Measurements from ENCODE around the gene SNX5. TPM values are rescaled to one million over a fixed set of nuclear protein-coding genes. Genes with fewer than 3 reads are reported as not detected.

The SNX5 gene
- total and polyA plus RNA-seq, 2 donors (not counting 1 experiment from before 2014, with no cell fraction given), result 97.8 to 128 TPM

- H3K4me3 Mint-ChIP-seq, result no peak overlapping the region
- TF ChIP-seq CTCF (IDR thresholded peaks at IDR 0.05) (no peak), EZH2 (IDR thresholded peaks at IDR 0.05; ENCODE audit: borderline replicate concordance, insufficient read depth, low read depth, low read length, poor library complexity, severe bottlenecking) (no peak)
- peaks cover 40% of the 10 kb centered on the region for H3K4me1 Mint-ChIP-seq
- DNase-seq, result no peak
- no peak overlapping the region for H3K9ac ChIP-seq (ENCODE audit: low read length)
- 100% methylated on average over 3 of the region's 5 CpGs for WGBS (ENCODE audit: insufficient coverage)
- intact Hi-C loops (cut with micrococcal nuclease), result loop anchor here (2.0 kb wide), 1 partner anchor 15 kb away; no protein-coding TSS in a partner anchor
- H3K27me3 Mint-ChIP-seq, result no peaks in the 10 kb centered on the region
- ChIA-PET POLR2A (interaction anchor here (1.0 kb wide), 1 partner anchor 53 kb away, joined by 3 read pairs; no protein-coding TSS in a partner anchor), CTCF (interaction anchor here (1.0 to 1.3 kb wide), 3 partner anchors 47 to 264 kb away, joined by 3 to 5 read pairs (median 3); partner anchors contain the start of gene RRBP1)
- H3K27me3 ChIP-seq (replicated peaks in 1 of 4; ENCODE audit: control extremely low read depth in 1 of 4, control insufficient read depth in 3 of 4, insufficient read depth in 4 of 4, low read length in 3 of 4), result no peaks in the 10 kb centered on the region
- no peaks in the 10 kb centered on the region for H3K9me3 ChIP-seq (ENCODE audit: control extremely low read depth in 1 of 3, control insufficient read depth in 2 of 3, insufficient read depth in 1 of 3, low read length in 2 of 3)
- no peak overlapping the region for H3K4me2 ChIP-seq (replicated peaks; ENCODE audit: low read depth, low read length, poor library complexity, severe bottlenecking)
- H3K27ac ChIP-seq (ENCODE audit: low read length in 2 of 2), result no peak overlapping the region
- peaks cover 20 to 87% of the 10 kb centered on the region in 2 experiments for H3K36me3 ChIP-seq (replicated peaks in 1 of 2; ENCODE audit: control extremely low read depth in 1 of 2, control insufficient read depth in 1 of 2, extremely low read depth in 1 of 2, insufficient read depth in 2 of 2, low read length in 1 of 2)
- H3K4me3 ChIP-seq (ENCODE audit: control extremely low read depth in 1 of 5, extremely low read depth in 1 of 5, insufficient read depth in 1 of 5, low read depth in 2 of 5, low read length in 4 of 5), result no peak overlapping the region
- peaks cover 30% of the 10 kb centered on the region for H3K79me2 ChIP-seq (ENCODE audit: control insufficient read depth, insufficient read depth, low read length)
- ATAC-seq (ENCODE audit: low read depth), result no peak
- no peak overlapping the region for H2AFZ ChIP-seq (ENCODE audit: insufficient read depth, low read depth, low read length, poor library complexity, severe bottlenecking)
- no peak overlapping the region for H3K27ac Mint-ChIP-seq
- H3K9me3 Mint-ChIP-seq (ENCODE audit: insufficient read depth), result no peaks in the 10 kb centered on the region
- H4K20me1 ChIP-seq (ENCODE audit: control insufficient read depth, insufficient read depth, low read length, poor library complexity, severe bottlenecking), result peaks cover 23% of the 10 kb centered on the region
- H3K4me1 ChIP-seq (ENCODE audit: control insufficient read depth in 2 of 2, insufficient read depth in 2 of 2, low read length in 2 of 2), result peaks cover 22 to 28% of the 10 kb centered on the region in 2 donors
Observed at GRCh38 chr20:17946040-17946439, 22.6 kb downstream of the SNX5 start.

DNA sequence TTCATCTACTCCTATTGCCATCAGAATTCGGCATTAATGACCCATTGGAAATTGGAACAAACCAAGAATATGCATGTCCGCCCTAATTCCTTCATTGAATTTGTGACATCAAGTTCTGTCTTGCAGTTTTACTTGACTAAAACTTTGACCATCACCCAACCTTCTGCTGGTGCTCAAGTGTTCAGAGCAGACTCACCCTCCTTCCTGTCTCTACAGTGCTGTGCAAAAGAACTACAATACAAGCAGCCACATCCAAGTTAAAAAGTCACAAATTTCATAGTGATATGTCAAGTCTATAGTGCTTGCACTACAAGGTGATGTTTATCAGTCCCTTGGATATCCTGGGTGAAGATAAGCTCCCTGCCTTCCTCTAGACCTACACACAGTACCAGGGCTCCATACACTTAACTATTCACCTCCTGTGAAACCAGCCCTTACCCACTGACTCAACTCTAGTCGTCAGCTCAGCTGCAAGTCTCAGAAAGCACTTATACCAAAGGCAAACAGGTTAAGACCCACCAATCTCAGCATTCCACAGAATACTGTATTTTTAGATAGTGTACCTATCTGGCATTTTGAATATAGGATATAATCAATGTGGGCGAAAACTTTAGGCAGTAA lies 23.6 kb downstream of the SNX5 start:
- WGBS (ENCODE audit: insufficient coverage), result 91% methylated on average over 3 of the region's 4 CpGs
- Mint-ChIP-seq H3K27ac (no peak overlapping the region), H3K27me3 (no peaks in the 10 kb centered on the region), H3K9me3 (ENCODE audit: insufficient read depth) (no peaks in the 10 kb centered on the region), H3K4me3 (no peak overlapping the region), H3K4me1 (peaks cover 44% of the 10 kb centered on the region)
- H4K20me1 ChIP-seq (ENCODE audit: control insufficient read depth, insufficient read depth, low read length, poor library complexity, severe bottlenecking), result peaks cover 13% of the 10 kb centered on the region
- ChIA-PET CTCF (interaction anchor here (0.8 to 1.5 kb wide), 2 partner anchors 10 to 13 kb away, joined by 3 to 4 read pairs; no protein-coding TSS in a partner anchor), POLR2A (interaction anchor here (1.0 kb wide), 1 partner anchor 54 kb away, joined by 3 read pairs; no protein-coding TSS in a partner anchor)
- H3K4me2 ChIP-seq (replicated peaks; ENCODE audit: low read depth, low read length, poor library complexity, severe bottlenecking), result no peak overlapping the region
- DNase-seq (no peak), ATAC-seq (ENCODE audit: low read depth) (no peak)
- H2AFZ ChIP-seq (ENCODE audit: insufficient read depth, low read depth, low read length, poor library complexity, severe bottlenecking), result no peak overlapping the region
- no peaks in the 10 kb centered on the region for H3K27me3 ChIP-seq (replicated peaks in 1 of 4; ENCODE audit: control extremely low read depth in 1 of 4, control insufficient read depth in 3 of 4, insufficient read depth in 4 of 4, low read length in 3 of 4)
- H3K36me3 ChIP-seq (replicated peaks in 1 of 2; ENCODE audit: control extremely low read depth in 1 of 2, control insufficient read depth in 1 of 2, extremely low read depth in 1 of 2, insufficient read depth in 2 of 2, low read length in 1 of 2), result peaks cover 14 to 81% of the 10 kb centered on the region in 2 experiments
- peaks cover 21% of the 10 kb centered on the region for H3K79me2 ChIP-seq (ENCODE audit: control insufficient read depth, insufficient read depth, low read length)
- H3K9ac ChIP-seq (ENCODE audit: low read length), result no peak overlapping the region
- intact Hi-C loops (cut with micrococcal nuclease), result no loop called here
- H3K9me3 ChIP-seq (ENCODE audit: control extremely low read depth in 1 of 3, control insufficient read depth in 2 of 3, insufficient read depth in 1 of 3, low read length in 2 of 3), result no peaks in the 10 kb centered on the region
- H3K4me1 ChIP-seq (ENCODE audit: control insufficient read depth in 2 of 2, insufficient read depth in 2 of 2, low read length in 2 of 2), result peaks cover 22 to 28% of the 10 kb centered on the region in 2 donors
- H3K4me3 ChIP-seq (ENCODE audit: control extremely low read depth in 1 of 5, extremely low read depth in 1 of 5, insufficient read depth in 1 of 5, low read depth in 2 of 5, low read length in 4 of 5), result no peak overlapping the region
- no peak overlapping the region for H3K27ac ChIP-seq (ENCODE audit: low read length in 2 of 2)
- TF ChIP-seq EZH2 (IDR thresholded peaks at IDR 0.05; ENCODE audit: borderline replicate concordance, insufficient read depth, low read depth, low read length, poor library complexity, severe bottlenecking) (no peak), CTCF (IDR thresholded peaks at IDR 0.05) (no peak)
